ENCODE data around the gene SIX3. TPM values are rescaled to one million over a fixed set of nuclear protein-coding genes. Genes with fewer than 3 reads are reported as not detected.

SIX3 gene
- total RNA-seq, 1 donor from 2014 or later: not detected

GRCh38 chr2:44928483-44929158 is 12.9 kb upstream of the SIX3 start:
- H3K4me3 ChIP-seq: no peak overlapping the region
- H3K27me3 ChIP-seq: peaks cover 98% of the 10 kb centered on the region
- peak; percentile 21 for ATAC-seq

GRCh38 chr2:44929159-44929734 is 12.3 kb upstream of the SIX3 start:
- intact Hi-C loops (cut with DNase I): no loop called here
- H3K27me3 ChIP-seq: peaks cover 100% of the 10 kb centered on the region
- no peak overlapping the region for H3K27ac ChIP-seq
- H3K4me3 ChIP-seq: no peak overlapping the region
- H3K36me3 ChIP-seq: no peaks in the 10 kb centered on the region
- no peaks in the 10 kb centered on the region for H3K9me3 ChIP-seq
- no peak for TF ChIP-seq CTCF (IDR thresholded peaks at IDR 0.05)
- H3K4me1 ChIP-seq: peaks cover 14% of the 10 kb centered on the region
- DNase-seq (no peak), ATAC-seq (peak; percentile 8)

More at GRCh38 chr2:44928483-44929158, 12.9 kb upstream of the SIX3 start:
- no peaks in the 10 kb centered on the region for H3K36me3 ChIP-seq
- no peaks in the 10 kb centered on the region for H3K9me3 ChIP-seq
- no peak overlapping the region for H3K27ac ChIP-seq
- no peak for DNase-seq
- TF ChIP-seq CTCF (IDR thresholded peaks at IDR 0.05): no peak
- H3K4me1 ChIP-seq: peaks cover 14% of the 10 kb centered on the region
- intact Hi-C loops (cut with DNase I): no loop called here

GRCh38 chr2:44929735-44930273 is 11.7 kb upstream of the SIX3 start:
- peak; percentile 37 for ATAC-seq
- DNase-seq: no peak
- H3K4me3 ChIP-seq: no peak overlapping the region
- H3K36me3 ChIP-seq: no peaks in the 10 kb centered on the region
- peaks cover 14% of the 10 kb centered on the region for H3K4me1 ChIP-seq
- intact Hi-C loops (cut with DNase I): no loop called here
- H3K27ac ChIP-seq: no peak overlapping the region
- no peaks in the 10 kb centered on the region for H3K9me3 ChIP-seq
- H3K27me3 ChIP-seq: peaks cover 100% of the 10 kb centered on the region
- no peak for TF ChIP-seq CTCF (IDR thresholded peaks at IDR 0.05)

GRCh38 chr2:44930274-44931197 is 11.0 kb upstream of the SIX3 start:
- Histone ChIP-seq H3K27me3 (peaks cover 100% of the 10 kb centered on the region), H3K36me3 (no peaks in the 10 kb centered on the region), H3K4me1 (peaks cover 16% of the 10 kb centered on the region), H3K4me3 (no peak overlapping the region), H3K27ac (no peak overlapping the region), H3K9me3 (no peaks in the 10 kb centered on the region)
- DNase-seq: no peak
- no peak for TF ChIP-seq CTCF (IDR thresholded peaks at IDR 0.05)
- intact Hi-C loops (cut with DNase I): no loop called here
- no peak for ATAC-seq

- Histone ChIP-seq H3K27me3 (peaks cover 100% of the 10 kb centered on the region), H3K4me3 (no peak overlapping the region), H3K9me3 (no peaks in the 10 kb centered on the region), H3K4me1 (peaks cover 16% of the 10 kb centered on the region), H3K36me3 (no peaks in the 10 kb centered on the region), H3K27ac (no peak overlapping the region)
- no peak for ATAC-seq
- TF ChIP-seq CTCF (IDR thresholded peaks at IDR 0.05): no peak
- intact Hi-C loops (cut with DNase I): no loop called here
- no peak for DNase-seq
Measured at GRCh38 chr2:44931198-44931780, 10.2 kb upstream of the SIX3 start.

All from upper lobe of right lung (tissue), 1 donor.